Anterior cingulate cortex (tissue), 58 donors: ENCODE results near the gene SLC39A9.
A peak's percentile ranks its signal among the peaks of the same experiment; 100 is the strongest.
"Not testable (repeated sequence)": the region's sequence is repeated elsewhere in the genome, so short reads cannot be mapped to it uniquely, and the experiment has no call there.

Source experiments
- DNase-seq, 58 donors: peaks; one replicate each; lab custom pipeline; 2025; lab: John Stamatoyannopoulos, UW

SLC39A9 gene

DNA sequence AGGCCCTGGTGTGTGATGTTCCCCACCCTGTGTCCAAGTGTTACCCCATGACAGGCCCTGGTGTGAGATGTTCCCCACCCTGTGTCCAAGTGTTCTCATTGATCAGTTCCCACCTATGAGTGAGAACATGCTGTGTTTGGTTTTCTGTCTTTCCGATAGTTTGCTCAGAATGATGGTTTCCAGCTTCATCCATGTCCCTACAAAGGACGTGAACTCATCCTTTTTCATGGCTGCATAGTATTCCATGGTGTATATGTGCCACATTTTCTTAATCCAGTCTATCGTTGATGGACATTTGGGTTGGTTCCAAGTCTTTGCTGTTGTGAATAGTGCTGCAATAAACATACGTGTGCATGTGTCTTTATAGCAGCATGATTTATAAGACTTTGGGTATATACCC lies 17.6 kb downstream of the SLC39A9 start:
- not testable (repeated sequence) for DNase-seq

- DNase-seq: no peak
These were observed 24.8 kb downstream of the SLC39A9 start for GRCh38 chr14:69423279-69423678.

DNA sequence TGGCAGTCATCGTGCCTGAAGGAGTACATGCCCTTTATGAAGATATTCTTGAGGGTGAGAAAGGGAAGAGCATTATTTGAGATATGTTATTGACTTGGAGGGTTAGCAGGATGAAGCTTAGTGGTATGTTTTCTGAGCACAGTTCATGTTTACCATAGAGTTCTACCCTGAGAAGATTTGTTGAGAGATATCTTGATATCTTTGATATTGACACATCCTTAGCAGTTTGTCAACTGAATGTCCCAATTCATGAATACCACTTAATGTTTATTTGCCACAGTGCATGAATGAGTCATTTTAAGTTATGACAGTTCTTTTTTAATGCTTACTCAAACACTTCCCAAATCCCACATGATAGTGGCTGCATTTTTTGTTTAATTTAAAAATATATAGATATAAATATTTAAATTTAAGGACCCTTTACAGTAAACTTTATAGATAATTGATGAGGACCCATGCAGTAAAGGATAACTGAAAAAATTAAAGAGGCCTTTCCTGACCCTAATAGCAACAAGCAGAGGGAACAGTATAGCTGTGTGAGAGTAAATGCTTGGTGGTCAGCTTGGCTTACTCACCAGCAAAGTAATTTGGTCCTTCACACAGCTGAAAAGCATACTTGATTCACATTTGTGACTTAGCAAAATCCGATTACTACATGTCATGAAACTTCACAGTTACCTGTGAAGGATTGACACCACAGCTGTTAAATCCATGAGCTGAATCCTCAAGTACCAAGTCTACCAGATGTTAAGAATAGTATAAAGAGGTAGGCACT lies 25.8 kb downstream of the SLC39A9 start:
- DNase-seq: no peak

- no peak for DNase-seq
These were observed 29.1 kb downstream of the SLC39A9 start for GRCh38 chr14:69427596-69427995.

- DNase-seq: no peak
These were observed 30.0 kb downstream of the SLC39A9 start for GRCh38 chr14:69428289-69428998.

- DNase-seq: no peak
These were observed 31.2 kb downstream of the SLC39A9 start for GRCh38 chr14:69429643-69430042.

- DNase-seq: no peak
These were observed 31.9 kb downstream of the SLC39A9 start for GRCh38 chr14:69430306-69430939.

- DNase-seq: no peak
These were observed 33.9 kb downstream of the SLC39A9 start for GRCh38 chr14:69432364-69432763.

- no peak for DNase-seq
These were observed 41.2 kb downstream of the SLC39A9 start for GRCh38 chr14:69439521-69440270.

GRCh38 chr14:69441948-69442347 lies 43.5 kb downstream of the SLC39A9 start:
- no peak for DNase-seq

DNA sequence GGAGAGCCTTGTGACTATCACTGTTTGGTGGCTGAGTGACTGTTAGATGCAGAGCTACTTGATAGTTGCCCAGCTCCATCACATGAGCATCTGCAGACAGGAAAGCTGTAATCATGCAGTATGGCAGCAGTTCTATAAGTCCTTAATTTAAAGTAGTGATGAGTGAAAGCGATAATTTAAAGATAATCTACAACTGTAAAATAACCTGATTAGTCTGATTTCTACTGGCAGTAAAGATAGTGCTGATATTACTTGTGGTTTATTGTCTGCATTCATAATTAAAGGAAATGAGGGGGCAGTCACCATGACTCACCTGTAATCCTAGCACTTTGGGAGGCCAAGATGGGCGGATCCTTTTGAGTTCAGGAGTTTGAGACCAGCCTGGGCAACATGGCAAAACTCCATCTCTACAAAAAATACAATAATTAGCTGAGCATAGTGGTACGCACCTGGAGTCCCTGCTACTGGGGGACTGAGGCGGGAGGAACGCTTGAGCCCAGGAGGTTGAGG lies 44.9 kb downstream of the SLC39A9 start:
- no peak for DNase-seq

- DNase-seq: no peak
These were observed 50.7 kb downstream of the SLC39A9 start for GRCh38 chr14:69449216-69449615.

GRCh38 chr14:69451941-69452340 lies 53.4 kb downstream of the SLC39A9 start:
- DNase-seq: no peak

DNA sequence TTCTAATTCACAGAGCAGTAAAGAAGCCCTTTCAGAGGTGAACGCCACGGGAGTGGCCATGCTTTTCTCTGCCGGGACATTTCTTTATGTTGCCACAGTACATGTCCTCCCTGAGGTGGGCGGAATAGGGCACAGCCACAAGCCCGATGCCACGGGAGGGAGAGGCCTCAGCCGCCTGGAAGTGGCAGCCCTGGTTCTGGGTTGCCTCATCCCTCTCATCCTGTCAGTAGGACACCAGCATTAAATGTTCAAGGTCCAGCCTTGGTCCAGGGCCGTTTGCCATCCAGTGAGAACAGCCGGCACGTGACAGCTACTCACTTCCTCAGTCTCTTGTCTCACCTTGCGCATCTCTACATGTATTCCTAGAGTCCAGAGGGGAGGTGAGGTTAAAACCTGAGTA lies 59.9 kb downstream of the SLC39A9 start:
- DNase-seq: no peak

DNA sequence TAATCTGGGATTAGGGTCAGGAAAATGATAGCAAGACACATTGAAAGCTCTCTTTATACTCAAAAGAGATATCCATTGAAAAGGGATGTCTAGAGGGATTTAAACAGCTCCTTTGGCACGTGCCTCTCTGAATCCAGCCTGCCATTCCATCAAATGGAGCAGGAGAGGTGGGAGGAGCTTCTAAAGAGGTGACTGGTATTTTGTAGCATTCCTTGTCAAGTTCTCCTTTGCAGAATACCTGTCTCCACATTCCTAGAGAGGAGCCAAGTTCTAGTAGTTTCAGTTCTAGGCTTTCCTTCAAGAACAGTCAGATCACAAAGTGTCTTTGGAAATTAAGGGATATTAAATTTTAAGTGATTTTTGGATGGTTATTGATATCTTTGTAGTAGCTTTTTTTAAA lies 60.6 kb downstream of the SLC39A9 start:
- no peak for DNase-seq

- peak in 37 of 58 donors; percentile 3 to 72 (median 24) for DNase-seq
These were observed 61.7 kb downstream of the SLC39A9 start for GRCh38 chr14:69460093-69460701.

DNA sequence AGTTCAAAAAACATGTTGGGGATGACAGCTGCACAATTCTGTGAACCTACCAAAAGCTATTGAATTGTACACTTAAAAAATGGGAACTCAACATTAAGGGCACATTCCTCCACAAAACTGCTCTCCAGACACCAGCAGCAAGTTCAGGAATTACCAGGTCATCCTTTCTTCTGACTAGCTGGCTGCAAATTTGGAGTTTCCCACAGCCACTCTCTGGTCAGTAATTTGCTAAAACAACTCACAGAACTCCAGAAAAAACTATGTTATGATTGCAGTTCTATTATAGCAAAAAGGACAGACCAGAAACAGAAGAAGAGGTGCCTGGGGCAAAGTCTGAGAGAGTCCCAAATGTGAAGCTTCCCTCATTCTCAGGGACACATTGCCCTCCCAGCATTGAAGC lies 65.9 kb downstream of the SLC39A9 start:
- no peak for DNase-seq

DNA sequence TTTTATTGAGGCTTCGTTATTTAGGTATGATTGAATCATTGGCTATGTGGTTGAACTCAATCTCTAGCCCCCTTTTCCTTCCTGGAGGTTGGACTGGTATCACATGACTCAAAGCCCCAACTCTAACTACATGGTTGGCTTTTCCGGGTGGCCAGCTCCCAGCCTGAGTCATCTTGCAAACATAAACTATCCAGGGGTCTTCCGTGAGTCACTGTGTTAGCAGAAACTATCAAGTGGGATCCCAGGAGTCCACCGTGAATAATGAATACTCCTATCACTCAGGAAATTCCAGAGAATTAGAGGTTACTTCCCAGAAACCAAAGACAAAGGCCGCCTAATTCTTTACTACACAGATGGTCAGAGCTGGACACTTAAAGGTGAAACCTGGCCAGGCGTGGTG lies 66.3 kb downstream of the SLC39A9 start:
- no peak for DNase-seq

DNA sequence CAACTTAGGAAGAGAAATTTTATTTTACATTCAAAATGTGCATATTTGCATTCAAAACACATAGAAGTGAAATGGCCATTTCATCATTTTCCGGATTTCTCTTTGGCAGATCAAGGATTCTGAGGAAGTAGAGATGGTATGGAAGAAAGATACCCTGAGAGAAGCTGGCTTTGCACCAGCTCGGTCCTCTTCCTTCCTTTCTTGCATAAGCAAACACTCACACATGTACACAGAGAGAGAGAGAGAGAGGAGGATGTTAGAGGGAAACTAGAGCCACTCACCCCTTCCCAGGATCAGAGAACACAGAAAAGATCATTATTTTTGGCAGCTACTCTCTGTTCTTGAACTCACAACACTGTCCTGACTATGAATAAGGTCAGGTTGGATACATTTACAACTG lies 70.5 kb downstream of the SLC39A9 start:
- no peak for DNase-seq

DNA sequence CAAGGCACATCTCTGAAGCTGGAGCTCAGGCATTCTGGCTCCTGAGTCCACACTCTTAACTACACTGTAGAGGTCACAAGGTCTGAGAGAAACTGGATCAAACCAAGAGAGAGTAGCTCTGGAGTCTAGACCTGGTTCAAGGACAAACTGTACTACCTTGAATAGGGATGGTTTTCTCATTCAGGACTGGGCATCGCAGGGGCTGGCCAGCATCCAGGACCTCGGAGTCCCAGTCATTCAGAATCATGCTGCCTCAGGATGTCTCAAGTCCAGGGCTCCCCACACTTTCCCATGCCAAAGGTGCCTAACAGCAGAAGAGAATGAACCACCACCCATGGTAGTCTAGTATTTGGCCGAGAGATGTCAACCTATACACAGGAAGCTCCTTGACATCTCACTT lies 72.9 kb downstream of the SLC39A9 start:
- DNase-seq: no peak
